HG02943 (cell line): Measurements from ENCODE around the gene G2E3.
A peak's percentile ranks its signal among the peaks of the same experiment; 100 is the strongest.
"Not testable (repeated sequence)": the region's sequence is repeated elsewhere in the genome, so short reads cannot be mapped to it uniquely, and the experiment has no call there.

ENCODE experiments used
- ATAC-seq: cut with Tn5 transposase; IDR thresholded peaks from one replicate; pipeline ENCODE4 v1.9.1; 2021; ENCODE audit warnings: mild to moderate bottlenecking, low read depth, moderate library complexity; ENCODE audit not compliant: unreplicated experiment

The G2E3 gene, protein sequence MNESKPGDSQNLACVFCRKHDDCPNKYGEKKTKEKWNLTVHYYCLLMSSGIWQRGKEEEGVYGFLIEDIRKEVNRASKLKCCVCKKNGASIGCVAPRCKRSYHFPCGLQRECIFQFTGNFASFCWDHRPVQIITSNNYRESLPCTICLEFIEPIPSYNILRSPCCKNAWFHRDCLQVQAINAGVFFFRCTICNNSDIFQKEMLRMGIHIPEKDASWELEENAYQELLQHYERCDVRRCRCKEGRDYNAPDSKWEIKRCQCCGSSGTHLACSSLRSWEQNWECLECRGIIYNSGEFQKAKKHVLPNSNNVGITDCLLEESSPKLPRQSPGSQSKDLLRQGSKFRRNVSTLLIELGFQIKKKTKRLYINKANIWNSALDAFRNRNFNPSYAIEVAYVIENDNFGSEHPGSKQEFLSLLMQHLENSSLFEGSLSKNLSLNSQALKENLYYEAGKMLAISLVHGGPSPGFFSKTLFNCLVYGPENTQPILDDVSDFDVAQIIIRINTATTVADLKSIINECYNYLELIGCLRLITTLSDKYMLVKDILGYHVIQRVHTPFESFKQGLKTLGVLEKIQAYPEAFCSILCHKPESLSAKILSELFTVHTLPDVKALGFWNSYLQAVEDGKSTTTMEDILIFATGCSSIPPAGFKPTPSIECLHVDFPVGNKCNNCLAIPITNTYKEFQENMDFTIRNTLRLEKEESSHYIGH

DNA sequence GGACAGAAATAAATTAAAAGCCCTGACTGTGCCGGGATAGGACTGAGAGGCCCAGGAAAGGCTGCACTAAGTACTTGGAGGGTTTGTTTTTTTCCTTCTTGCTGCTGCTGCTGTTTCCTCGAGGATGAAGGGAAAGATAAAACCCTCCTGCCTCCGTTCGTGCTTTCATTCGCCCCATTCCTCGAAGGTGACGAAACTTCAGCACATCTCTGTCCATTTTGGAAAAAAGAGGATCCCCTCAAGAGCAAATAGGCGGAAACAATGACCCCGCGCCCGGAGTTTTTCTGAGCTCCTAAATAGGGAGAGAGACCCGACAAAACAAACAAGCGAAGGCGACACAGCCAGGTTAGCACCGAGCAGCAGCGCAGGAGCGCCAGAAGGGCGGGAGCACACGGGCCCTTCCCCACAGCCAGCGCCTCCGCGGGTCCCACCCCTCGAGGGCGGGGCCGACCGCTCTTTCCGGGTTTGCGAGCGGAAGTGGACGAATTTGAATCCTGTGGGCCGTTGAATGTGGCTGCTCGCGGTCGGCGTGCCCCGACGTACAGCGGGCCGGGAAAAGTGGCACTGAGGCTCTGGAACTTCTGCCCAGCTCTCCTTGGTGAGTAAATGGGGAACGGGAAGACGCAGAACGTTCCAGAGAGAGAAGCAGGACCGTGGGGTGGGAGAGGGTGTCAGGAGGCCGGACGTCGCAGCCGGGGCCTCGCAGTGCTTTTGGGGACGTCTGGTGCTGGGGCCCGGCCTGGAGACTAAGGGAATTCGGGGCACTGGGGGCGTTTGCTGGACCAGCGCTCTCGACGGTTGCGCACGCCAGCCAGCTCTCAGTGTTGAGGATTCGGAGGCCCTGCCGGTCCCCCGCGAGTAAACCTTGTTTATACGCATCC lies at the start of gene G2E3:
Gene G2E3, plus strand, starts transcription at position 484 of the 881 bp plus-strand sequence. CDS start 21,922 bp downstream, outside the sequence.
- peak; percentile 99 for ATAC-seq

DNA sequence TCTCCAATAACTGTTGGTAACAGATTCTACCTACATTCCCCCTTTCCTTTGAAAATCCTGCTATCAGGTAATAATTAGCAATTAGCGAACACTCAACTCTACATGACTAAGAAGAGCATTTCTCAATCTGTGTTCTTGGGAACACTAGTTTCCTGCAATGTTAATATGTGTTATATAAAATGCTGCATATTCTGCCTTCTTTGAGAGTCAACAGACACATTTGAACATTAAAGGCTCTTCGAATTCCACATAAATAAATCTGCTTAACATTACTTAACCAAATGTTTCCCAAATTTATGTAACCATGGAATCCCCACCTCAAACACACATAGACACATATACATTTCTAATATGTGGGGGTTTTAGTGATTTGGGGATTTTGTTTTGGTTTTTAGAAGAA lies 41.2 kb upstream of the G2E3 start:
- no peak for ATAC-seq

DNA sequence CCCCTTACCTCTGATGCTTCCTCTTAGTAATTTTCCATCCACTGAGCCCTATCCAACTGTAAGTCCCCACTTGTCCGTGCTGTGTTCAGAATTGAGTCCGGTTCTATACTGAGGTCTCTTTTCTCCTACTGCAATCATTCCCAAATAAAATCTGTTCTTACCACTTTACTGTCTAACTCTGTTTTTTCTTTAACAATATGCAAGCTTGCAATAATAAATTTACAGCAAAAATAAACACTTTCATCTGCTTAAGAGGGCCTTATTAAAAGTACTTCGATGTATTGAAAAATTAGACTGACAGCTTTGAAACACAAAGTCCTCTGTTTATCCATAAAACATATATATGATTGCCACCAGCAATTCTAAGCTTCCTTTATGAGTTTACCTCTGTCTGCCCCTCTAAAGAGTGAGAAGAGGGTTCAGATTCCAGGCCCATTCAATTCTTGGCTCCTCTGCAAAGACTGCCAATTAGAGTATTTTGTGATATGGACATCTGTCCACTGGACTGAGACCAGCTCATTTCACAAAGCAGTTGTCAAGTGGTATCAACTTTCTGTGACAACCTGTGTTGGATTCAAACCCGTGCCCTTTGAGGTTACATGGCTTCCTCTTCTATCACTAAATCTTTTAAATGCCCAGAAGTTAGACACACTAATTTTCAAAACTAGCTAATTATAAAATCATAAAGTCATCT lies 39.9 kb upstream of the G2E3 start:
- no peak for ATAC-seq

DNA sequence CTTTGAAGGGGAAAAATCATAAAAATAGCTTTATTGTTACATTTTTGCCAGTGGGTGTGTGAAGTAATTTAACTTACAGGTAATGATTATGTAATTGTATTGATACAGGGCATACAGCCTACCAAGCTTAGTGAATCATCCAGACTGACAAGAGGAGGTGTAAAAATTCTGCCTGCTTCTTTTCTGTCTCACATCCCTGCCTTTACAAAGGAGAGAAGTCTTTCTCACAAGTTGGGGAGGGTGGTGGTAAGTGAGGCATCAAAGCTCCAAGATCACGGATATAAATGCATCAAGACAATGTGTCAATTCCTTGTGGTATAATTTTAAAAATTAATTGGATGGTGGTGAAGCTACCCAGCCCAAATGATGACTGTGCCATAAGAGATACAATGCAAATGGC lies 39.0 kb upstream of the G2E3 start:
- ATAC-seq: no peak

DNA sequence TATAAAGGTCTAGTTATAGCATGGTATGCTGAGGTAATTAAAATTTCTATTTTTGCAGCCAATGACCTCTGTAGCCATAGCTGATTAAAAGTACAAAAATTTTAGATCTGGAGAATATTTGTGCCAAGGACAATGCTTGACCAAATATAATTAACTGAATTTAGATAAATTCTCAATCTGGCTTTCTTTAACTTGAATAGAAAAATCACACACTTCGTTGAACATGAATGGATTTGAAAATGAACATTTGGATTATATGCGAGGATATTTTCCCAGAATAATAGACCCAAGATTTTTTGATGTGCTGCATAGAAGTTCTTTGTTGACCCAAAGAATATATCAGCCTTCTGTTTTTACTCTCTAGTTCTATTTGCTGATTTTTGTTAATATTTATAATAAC lies 38.4 kb upstream of the G2E3 start:
- ATAC-seq: no peak

DNA sequence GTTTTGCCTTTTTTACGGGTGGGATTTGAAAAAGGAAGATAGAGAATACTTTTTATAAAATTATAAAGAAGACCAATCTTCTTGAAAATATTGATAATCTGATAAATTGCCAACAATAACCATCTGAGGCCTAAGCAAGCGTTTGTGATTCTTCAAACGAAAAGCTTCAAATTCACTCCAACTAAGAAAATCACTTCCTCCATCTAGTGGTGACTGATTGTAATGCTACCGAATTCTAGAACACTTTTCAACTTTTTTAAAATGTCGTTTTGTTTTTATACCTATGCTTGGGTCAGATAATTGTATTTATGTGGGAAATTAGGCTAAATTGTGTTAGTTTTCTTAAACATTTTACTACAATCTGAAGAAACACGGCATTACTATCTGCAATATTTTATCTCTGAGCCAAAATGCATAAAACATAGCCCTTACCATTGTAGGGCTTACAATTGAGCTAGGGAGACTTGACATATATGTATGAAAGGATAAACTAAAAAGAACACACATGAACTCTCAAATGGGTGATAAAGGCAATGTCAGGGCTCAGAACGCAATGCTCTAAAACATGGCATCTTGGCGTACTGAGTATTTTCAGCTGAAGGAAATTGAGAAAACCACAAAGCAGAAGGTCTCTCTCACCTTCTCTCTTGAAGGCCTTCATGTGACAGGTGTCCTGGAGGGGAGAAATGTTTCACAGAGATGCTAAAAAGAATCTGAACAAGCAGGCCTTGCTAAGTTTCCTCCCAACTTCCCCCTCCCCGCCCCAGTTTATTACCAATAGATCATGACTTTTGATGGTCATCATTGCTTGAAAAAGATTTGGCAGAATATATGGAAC lies 36.8 kb upstream of the G2E3 start:
- ATAC-seq: no peak

DNA sequence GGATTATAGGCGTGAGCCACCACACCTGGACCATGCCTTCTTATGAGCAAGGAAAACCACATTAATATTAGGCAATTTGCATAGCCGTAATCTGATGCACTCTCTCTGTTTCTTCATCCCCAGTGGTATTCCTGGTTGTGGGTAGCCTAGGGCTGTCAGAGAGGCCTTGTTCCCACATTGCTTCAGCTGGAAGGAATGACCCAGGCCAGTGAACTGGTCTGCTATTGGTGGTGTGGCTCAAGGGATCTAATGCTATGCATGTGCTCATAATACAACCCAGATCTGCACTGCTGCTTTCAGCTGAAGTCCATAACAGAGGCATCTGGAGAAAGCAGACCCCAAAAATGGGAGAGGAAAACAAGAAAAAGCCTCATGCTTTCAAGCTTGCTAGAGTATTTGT lies 33.1 kb upstream of the G2E3 start:
- ATAC-seq: no peak

DNA sequence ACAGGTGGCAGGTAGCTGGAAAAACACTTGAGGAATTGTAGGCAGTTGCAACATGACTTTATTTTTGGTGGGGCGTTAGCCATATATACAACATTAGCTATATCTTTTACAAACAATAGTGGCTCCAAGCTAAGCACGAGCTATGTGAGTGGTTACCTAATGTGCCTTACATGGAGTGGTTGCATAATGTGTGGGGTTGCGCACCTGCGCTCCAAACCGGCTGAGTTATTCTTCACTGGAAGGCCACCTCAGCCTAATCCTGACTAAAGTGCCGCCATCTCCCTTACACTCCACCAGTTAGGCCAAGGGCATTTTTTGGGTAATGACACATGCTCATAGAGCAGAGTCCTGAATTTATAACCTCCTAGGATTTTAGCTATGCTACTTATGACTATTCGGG lies 31.8 kb upstream of the G2E3 start:
- ATAC-seq: no peak

DNA sequence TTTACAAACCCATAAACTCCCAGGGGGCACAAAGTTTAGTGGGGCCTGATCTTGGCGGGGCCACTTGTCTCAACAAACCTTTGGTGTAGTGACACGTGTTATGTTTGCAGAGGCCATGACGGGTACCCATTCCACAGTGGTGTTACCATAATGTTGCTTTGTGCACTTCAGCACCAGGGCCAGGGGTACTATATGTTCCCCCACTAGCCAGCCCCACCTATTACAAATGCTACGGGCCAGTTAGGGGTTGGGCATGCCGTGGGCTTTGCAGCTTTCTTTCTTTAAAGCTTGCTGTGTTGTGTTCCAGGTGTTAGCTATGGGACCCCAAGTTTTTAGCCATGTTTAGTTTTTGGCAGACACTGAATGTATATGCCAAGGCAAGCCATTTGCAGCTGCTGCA lies 30.8 kb upstream of the G2E3 start:
- no peak for ATAC-seq

DNA sequence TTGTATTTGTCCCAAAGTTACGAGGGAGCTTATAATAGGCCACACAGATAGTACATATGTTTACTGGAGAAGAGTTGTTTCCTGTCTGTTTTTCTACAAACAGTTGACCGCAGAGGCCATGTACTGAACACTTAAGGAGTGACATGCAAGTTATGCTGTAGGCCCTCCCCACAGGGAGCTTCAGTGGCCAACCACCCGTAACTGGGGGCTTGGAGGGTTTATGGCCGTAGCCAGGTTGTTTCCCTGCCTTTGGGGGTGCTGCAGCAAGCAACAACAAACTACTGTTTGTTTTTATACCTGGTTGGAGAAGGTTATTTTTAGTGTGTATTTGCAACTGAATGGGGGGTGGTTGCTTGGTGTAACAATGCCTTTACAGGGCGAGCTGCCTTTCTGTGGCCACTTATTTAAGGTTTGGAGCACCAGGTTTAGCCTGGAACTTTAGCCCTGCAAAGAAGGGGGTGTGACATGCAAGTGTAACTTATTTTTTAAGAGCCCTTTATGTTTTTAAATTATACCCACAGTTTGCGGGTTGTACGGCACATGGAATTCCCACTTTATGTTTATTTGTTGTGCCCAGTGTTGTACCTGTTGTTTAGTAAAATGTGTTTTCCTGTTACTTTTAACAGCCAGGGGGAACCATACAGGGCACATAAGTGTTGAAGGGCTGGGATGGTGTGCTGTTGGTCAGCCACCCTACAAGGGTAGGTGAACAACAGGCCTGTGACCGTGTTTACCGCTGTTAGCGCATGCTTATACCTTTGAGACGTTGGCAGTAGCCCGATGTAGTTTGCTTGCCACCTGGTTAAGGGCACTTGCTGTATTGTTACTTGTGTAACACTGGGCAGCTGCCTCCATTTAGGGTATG lies 29.9 kb upstream of the G2E3 start:
- no peak for ATAC-seq

DNA sequence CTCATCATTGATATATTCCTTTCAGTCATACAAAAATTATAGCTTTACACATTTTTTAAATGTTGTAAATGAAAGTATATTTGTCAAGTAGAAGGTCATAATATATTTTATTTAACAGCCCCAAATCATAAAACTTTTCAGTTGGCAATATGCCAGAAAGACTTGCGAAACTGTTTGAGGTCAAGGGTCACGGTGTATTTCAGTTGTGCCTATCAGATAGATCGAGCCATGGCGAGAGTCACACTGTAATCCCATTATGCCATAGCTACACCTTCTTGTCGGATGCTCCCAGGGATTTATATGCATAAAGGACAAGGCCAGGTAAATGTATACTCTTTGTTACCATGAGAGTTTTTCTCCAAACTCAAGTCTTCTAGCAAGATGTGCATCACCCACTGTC lies 26.7 kb upstream of the G2E3 start:
- no peak for ATAC-seq

DNA sequence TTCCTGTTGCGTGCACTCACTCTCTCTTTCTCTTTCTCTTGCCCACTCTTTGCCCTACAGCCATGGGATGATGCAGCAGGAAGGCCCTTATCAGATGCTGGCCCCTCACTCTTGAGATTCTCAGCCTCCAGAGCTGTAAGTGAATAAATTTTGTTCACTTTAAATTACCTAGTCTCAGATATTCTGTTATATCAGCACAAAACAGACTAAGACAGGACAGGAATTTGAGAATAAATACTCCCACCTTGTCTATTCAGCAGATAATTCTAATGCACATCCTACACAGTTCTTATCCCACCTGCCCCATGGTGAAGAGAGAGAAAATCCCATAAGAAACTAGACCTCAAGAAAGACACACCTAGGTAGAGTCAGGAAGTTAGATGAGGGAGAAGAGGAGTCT lies 25.8 kb upstream of the G2E3 start:
- no peak for ATAC-seq

DNA sequence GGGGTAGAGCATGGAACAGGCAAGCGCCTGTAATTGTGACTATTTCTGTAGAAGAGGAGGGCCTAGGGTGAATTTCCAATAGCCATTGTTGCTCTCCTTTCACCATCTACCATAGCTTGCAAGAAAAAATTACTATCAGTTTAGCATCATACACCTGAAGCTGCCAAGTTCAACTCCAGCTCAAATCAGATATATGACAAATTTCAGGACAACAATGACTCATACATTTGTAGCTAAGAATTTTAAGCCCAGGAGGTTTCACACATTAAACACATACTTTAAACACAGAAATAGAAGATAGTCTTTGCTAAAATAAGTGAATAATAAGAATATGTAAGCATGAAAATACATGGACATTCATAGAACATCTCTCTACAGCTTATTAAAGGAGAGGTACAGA lies 17.6 kb upstream of the G2E3 start:
- no peak for ATAC-seq

DNA sequence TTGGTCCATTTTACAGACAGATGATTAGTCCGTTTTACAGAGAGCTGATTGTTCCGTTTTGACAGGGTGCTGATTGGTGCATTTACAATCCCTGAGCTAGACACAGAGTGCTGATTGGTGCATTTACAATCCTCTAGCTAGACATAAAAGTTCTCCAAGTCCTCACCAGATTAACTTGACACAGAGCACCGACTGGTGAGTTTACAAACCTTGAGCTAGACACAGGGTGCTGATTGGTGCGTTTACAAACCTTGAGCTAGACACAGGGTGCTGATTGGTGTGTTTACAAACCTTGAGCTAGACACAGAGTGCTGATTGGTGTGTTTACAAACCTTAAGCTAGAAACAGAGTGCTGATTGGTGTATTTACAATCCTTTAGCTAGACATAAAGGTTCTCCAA lies 12.2 kb upstream of the G2E3 start:
- ATAC-seq: not testable (repeated sequence)

DNA sequence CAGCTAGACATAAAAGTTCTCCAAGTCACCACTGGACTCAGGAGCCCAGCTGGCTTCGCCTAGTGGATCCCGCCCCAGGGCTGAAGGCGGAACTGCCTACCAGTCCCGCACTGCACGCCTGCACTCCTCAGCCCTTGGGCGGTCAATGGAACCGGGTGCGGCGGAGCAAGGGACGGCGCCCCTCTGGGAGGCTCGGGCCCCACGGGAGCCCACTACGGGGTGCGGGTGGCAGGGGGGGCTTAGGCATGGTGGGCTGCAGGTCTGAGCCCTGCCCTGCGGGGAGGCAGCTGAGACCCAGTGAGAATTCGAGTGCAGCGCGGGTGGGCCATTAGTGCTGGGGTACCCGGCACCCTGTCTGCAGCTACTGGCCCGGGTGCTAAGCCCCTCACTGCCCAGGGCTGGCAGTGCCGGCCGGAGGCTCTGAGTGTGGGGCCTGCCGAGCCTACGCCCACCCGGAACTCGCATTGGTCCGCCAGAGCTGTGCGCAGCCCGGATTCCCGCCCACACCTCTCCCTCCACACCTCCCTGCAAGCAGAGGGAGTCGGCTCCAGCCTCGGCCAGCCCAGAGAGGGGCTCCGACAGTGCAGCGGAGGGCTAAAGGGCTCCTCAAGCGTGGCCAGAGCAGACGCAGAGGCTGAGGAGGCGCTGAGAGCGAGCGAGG lies 11.4 kb upstream of the G2E3 start:
- ATAC-seq: no peak

DNA sequence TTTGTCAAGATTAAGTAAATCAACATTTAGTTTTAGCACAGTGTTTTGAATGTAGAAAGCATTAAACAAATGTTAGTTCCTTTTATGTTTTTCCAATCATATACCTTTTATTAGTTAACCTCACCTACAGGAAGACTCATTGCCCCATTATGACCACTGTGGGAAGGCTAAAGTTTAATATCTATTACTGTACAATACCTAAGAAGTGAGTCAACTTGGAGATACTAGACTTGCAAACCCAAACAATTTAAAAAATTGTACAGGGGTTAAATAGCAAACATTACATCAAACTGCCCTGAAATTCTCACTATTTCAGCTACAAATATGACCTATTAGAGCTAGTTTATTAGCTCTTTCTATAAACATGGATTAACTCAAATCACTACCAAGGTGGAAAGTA lies 8.6 kb upstream of the G2E3 start:
- no peak for ATAC-seq

DNA sequence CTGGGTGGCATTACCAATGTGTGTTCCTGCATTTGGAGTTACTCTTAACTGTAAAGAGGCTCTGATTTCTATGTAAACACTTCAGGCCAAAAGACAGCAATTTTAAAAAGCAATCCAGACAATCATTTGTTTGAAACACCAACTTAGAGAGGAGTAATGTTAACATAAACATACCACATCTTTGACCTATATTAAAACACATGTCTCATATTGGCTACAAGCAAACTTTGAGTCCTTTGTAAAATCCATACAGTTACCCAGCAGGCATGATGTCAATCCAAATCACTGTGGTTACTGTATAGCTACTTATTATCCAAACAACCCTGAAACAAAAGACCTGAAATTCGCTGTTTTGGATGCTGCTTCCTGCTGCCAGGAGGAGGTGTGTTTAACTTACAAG lies 7.5 kb upstream of the G2E3 start:
- no peak for ATAC-seq

DNA sequence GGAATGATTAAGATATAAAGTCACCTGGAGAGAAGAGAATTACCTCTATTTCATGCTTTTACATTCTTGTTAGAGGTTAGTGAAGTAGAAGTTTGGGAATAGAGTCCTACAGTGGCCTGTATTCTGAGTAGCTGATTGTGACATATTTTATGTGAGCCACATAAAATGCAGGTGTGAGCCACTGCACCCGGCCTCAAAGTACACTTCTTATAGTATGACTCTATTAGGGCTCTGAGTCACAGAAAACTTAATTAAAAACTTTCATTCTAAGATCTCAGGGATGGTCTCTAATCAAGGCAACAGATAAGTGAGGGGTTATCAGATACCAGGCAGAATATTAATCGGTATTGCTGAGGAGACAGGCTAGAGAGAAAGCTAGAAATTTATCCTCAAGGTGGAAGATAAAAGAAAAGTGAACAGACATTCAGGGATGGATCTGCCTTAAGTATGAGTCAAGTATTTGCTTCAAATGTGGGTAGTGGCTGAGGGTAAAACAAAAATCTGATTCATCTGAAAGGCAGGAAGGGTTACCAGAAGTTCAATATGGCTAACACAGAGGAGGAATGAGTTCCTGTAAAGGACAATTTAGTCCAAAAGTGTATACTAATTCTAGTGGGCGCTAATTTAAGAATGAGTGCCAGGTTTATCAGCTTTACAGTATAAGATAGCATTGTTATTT lies 5.5 kb upstream of the G2E3 start:
- ATAC-seq: no peak
